HepG2 (cell line): ENCODE data around the gene VRK3. TPM values are rescaled to one million over a fixed set of nuclear protein-coding genes. Genes with fewer than 3 reads are reported as not detected.

Experiments
- ATAC-seq: fragments of 200-7000 bp; cut with Tn5 transposase; 3 replicates; pipeline ENCODE4 v1.9.1; 2020; ENCODE audit warnings: mild to moderate bottlenecking, moderate library complexity
- BruUV-seq: library from RNA; stranded (reverse); fragments of 400-500 nt; replicated peaks from 2 replicates; lab custom pipeline; 2021; lab: Mats Ljungman, UMichigan
- CTCF ChIA-PET: fragments of 300-600 bp; formaldehyde crosslinking; extraction: SDS; loops from one replicate; lab custom pipeline; 2021; ENCODE audit warnings: low total read pairs, inconsistent platforms, low intra/inter-chr PET ratio; lab: Yijun Ruan, JAX
- POLR2A ChIA-PET: fragments of 350-600 bp; sonication (Branson Sonifier 250); formaldehyde crosslinking; loops from one replicate; lab custom pipeline; 2020; ENCODE audit warnings: antibody characterized with exemption, inconsistent platforms; lab: Yijun Ruan, JAX
- DNase-seq: peaks from one replicate; pipeline ENCODE4 v3.0.0-alpha.2; 2015; ENCODE audit warnings: low spot score
- FAIRE-seq: peaks from 3 replicates; lab custom pipeline; 2011; peaks lifted over from hg19 to GRCh38; lab: Jason Lieb, UNC
- H2AFZ ChIP-seq: one replicate; pipeline ENCODE4 v1.6.1; 2011; ENCODE audit warnings: low read length, inconsistent platforms
- H3K27ac ChIP-seq: fragments of 300-600 bp; 3 replicates; pipeline ENCODE4 v1.8.0; 2011; ENCODE audit warnings: mixed run types, mild to moderate bottlenecking, mixed read lengths, low read length, inconsistent platforms; ENCODE audit not compliant: insufficient read depth; ENCODE audit errors: extremely low read length
- H3K27me3 ChIP-seq, 2 experiments: fragments of 200-600 bp in 1 of 2; 2 replicates in 1 of 2; 3 replicates in 1 of 2; pipeline versions ENCODE4 v1.6.0 to v1.8.0; 2011; ENCODE audit warnings: low read length in 2 of 2, mild to moderate bottlenecking in 2 of 2, moderate library complexity in 2 of 2, inconsistent platforms in 1 of 2; ENCODE audit not compliant: insufficient read depth in 2 of 2, control insufficient read depth in 1 of 2
- H3K36me3 ChIP-seq, 2 experiments: fragments of 200-600 bp in 1 of 2; replicated peaks in 1 of 2; 2 replicates in 1 of 2; 3 replicates in 1 of 2; pipeline versions ENCODE4 v1.5.1 to v1.8.0; 2011; ENCODE audit warnings: low read length in 2 of 2, inconsistent platforms in 1 of 2; ENCODE audit not compliant: insufficient read depth in 2 of 2, control insufficient read depth in 1 of 2
- H3K4me1 ChIP-seq: 2 replicates; pipeline ENCODE4 v1.5.1; 2012; ENCODE audit warnings: low read length, inconsistent platforms; ENCODE audit not compliant: insufficient read depth
- H3K4me2 ChIP-seq: 2 replicates; pipeline ENCODE4 v1.6.0; 2011; ENCODE audit warnings: low read depth, low read length, inconsistent platforms
- H3K4me3 ChIP-seq, 3 experiments: fragments of 200-600 bp in 1 of 3; sonication (generic), shearing (Covaris generic) in 1 of 3; replicated peaks in 1 of 3; 2 replicates each; pipeline ENCODE4 v1.5.1; 2011 to 2016; ENCODE audit warnings: low read length in 3 of 3, inconsistent platforms in 2 of 3, low read depth in 2 of 3, mild to moderate bottlenecking in 2 of 3, control low read depth in 1 of 3, mixed read lengths in 1 of 3; ENCODE audit not compliant: insufficient read depth in 1 of 3
- H3K79me2 ChIP-seq: one replicate; pipeline ENCODE4 v1.6.1; 2011; ENCODE audit warnings: low read length, inconsistent platforms; ENCODE audit not compliant: insufficient read depth
- H3K9ac ChIP-seq: 2 replicates; pipeline ENCODE4 v1.6.0; 2011; ENCODE audit warnings: mild to moderate bottlenecking, low read depth, low read length, inconsistent platforms; ENCODE audit not compliant: insufficient read depth
- H3K9me3 ChIP-seq: 2 replicates; pipeline ENCODE4 v1.5.1; 2012; ENCODE audit warnings: mild to moderate bottlenecking, low read length
- H4K20me1 ChIP-seq: 2 replicates; pipeline ENCODE4 v1.6.0; 2011; ENCODE audit warnings: inconsistent platforms, mild to moderate bottlenecking, low read length, moderate library complexity; ENCODE audit not compliant: insufficient read depth
- CEBPB ChIP-seq: IDR thresholded peaks from 2 replicates; pipeline ENCODE4 v1.6.1; 2011; ENCODE audit warnings: low read depth, low read length, improper control_type of control experiment, borderline replicate concordance
- CREB1 ChIP-seq, 2 experiments: fragments of 450-650 bp in 1 of 2; IDR thresholded peaks; 2 replicates each; pipeline ENCODE4 v1.6.1; 2016 to 2017; ENCODE audit warnings: control low read depth in 1 of 2, mild to moderate bottlenecking in 1 of 2, missing compliant biosample characterization in 1 of 2, missing genetic modification characterization in 1 of 2
- FOXA1 ChIP-seq, 2 experiments: fragments of 450-650 bp in 1 of 2; sonication (generic) in 1 of 2; formaldehyde crosslinking in 1 of 2; IDR thresholded peaks; 2 replicates each; pipeline versions ENCODE4 v1.4.0 to v1.6.1; 2016 to 2020; ENCODE audit warnings: missing genetic modification reagents in 1 of 2
- GFI1 ChIP-seq: sonication (generic); formaldehyde crosslinking; IDR thresholded peaks from 2 replicates; pipeline ENCODE4 v1.5.0; 2020; ENCODE audit warnings: missing genetic modification reagents, mild to moderate bottlenecking, borderline replicate concordance
- NCOR1 ChIP-seq: fragments of 200-600 bp; sonication (generic); IDR thresholded peaks from 2 replicates; pipeline ENCODE4 v1.7.0; 2017; ENCODE audit warnings: antibody characterized with exemption, low read length, borderline replicate concordance
- SMARCC2 ChIP-seq: fragments of 450-650 bp; IDR thresholded peaks from 2 replicates; pipeline ENCODE4 v1.6.1; 2017; ENCODE audit warnings: antibody characterized with exemption, mild to moderate bottlenecking
- ZEB1 ChIP-seq: IDR thresholded peaks from 2 replicates; pipeline ENCODE4 v1.6.1; 2012; ENCODE audit warnings: mild to moderate bottlenecking, low read depth, inconsistent platforms; ENCODE audit not compliant: insufficient replicate concordance
- ZNF563 ChIP-seq: sonication (generic); formaldehyde crosslinking; IDR thresholded peaks from 2 replicates; pipeline ENCODE4 v1.8.0; 2022; ENCODE audit warnings: mild to moderate bottlenecking, moderate library complexity, missing genetic modification reagents
- ZSCAN5A ChIP-seq: sonication (generic); formaldehyde crosslinking; IDR thresholded peaks from 2 replicates; pipeline ENCODE4 v1.8.0; 2022; ENCODE audit warnings: mild to moderate bottlenecking, missing genetic modification reagents, borderline replicate concordance
- WGBS: methylation state at CpG from one replicate; pipeline ENCODE4 v1.1.6; 2017; ENCODE audit warnings: low lambda C conversion rate; 5-methylcytosine and 5-hydroxymethylcytosine counted together
- in situ Hi-C: cut with HindIII; loops from 2 replicates; pipeline ENCODE4 v1.10.0; 2017; ENCODE audit warnings: low pct_unique_long_range_greater_than_20kb; ENCODE audit not compliant: extremely low pct_ligation_motif_present
- intact Hi-C: fragments of 100-400 bp; cut with micrococcal nuclease; formaldehyde crosslinking; loops from one replicate; pipeline ENCODE4 v1.10.0; 2022; ENCODE audit not compliant: unreplicated experiment
- polyA plus RNA-seq, 8 experiments: library from polyadenylated mRNA; depleted of rRNA in 3 of 8; stranded (reverse) in 7 of 8; unstranded in 1 of 8; fragments of >200 nt; fragmentation: Illumina TruSeq in 4 of 8; extraction: Trizol in 4 of 8; gene quantifications; 2 replicates each; pipeline versions ENCODE4 v1.2.1 to v1.2.3, GENCODE V29; 2011 to 2016; ENCODE audit warnings: low read depth in 4 of 8, missing spikeins in 1 of 8, mixed read lengths in 1 of 8; ENCODE audit not compliant: insufficient read depth in 1 of 8
- total RNA-seq, 5 experiments: library from RNA; depleted of rRNA; stranded (reverse); fragments of >200 nt; fragmentation: Illumina TruSeq; extraction: Trizol; gene quantifications; 2 replicates each; pipeline ENCODE4 v1.2.3, GENCODE V29; 2016; ENCODE audit warnings: low read depth in 1 of 5
- TF ChIP-seq, protein P1 (sequence below): sonication (generic); formaldehyde crosslinking; IDR thresholded peaks from 2 replicates; pipeline ENCODE4 v1.4.0; 2020; ENCODE audit warnings: low read depth, missing genetic modification reagents

The VRK3 gene
- total and polyA plus RNA-seq, 2 of the 13 experiments (the other 11 are each of a cell fraction or from before 2014, with no cell fraction given) = 23.8 to 28.3 TPM

GRCh38 chr19:49954933-49955332 lies 70.2 kb downstream of the VRK3 start:
- Histone ChIP-seq H3K79me2 (no peaks in the 10 kb centered on the region), H3K4me2 (no peak overlapping the region), H3K36me3 (no peaks in the 10 kb centered on the region), H3K9ac (no peak overlapping the region), H2AFZ (no peak overlapping the region), H4K20me1 (no peaks in the 10 kb centered on the region), H3K4me3 (no peak overlapping the region), H3K27me3 (peaks cover 0 to 31% of the 10 kb centered on the region in 2 experiments; a peak in 3 of 5 replicates), H3K4me1 (peaks cover 64% of the 10 kb centered on the region), H3K9me3 (no peaks in the 10 kb centered on the region), H3K27ac (no peak overlapping the region)
- no TSS peak for BruUV-seq
- ATAC-seq (no peak), FAIRE-seq (no peak), DNase-seq (no peak)
- WGBS = 47% methylated on average over 11 of the region's 11 CpGs
- ChIA-PET POLR2A (interaction anchor here (1.3 to 2.9 kb wide), 2 partner anchors 21 to 26 kb away, joined by 4 to 17 read pairs; partner anchors contain the start of genes ATF5 and NUP62), CTCF (no interaction called here)
- TF ChIP-seq NCOR1 (no peak), FOXA1 (IDR thresholded peaks at IDR 0.05) (no peak), FOXA1 (CRISPR knock-in tag; IDR thresholded peaks at IDR 0.05) (0 out of 2 replicates have a peak, but pooled peaks have one; percentile 22), SMARCC2 (no peak), CEBPB (no peak), ZSCAN5A (no peak), ZEB1 (no peak), GFI1 (peak; percentile 79), CREB1 (IDR thresholded peaks at IDR 0.05) (peak; percentile 17; the same call in 1 of the 2 replicates), CREB1 (CRISPR knock-in tag; IDR thresholded peaks at IDR 0.05) (no peak), ZNF563 (CRISPR knock-in tag) (no peak)
- TF ChIP-seq, protein P1, sequence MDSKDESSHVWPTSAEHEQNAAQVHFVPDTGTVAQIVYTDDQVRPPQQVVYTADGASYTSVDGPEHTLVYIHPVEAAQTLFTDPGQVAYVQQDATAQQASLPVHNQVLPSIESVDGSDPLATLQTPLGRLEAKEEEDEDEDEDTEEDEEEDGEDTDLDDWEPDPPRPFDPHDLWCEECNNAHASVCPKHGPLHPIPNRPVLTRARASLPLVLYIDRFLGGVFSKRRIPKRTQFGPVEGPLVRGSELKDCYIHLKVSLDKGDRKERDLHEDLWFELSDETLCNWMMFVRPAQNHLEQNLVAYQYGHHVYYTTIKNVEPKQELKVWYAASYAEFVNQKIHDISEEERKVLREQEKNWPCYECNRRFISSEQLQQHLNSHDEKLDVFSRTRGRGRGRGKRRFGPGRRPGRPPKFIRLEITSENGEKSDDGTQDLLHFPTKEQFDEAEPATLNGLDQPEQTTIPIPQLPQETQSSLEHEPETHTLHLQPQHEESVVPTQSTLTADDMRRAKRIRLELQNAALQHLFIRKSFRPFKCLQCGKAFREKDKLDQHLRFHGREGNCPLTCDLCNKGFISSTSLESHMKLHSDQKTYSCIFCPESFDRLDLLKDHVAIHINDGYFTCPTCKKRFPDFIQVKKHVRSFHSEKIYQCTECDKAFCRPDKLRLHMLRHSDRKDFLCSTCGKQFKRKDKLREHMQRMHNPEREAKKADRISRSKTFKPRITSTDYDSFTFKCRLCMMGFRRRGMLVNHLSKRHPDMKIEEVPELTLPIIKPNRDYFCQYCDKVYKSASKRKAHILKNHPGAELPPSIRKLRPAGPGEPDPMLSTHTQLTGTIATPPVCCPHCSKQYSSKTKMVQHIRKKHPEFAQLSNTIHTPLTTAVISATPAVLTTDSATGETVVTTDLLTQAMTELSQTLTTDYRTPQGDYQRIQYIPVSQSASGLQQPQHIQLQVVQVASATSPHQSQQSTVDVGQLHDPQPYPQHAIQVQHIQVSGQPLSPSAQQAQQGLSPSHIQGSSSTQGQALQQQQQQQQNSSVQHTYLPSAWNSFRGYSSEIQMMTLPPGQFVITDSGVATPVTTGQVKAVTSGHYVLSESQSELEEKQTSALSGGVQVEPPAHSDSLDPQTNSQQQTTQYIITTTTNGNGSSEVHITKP (CRISPR knock-in tag) = no peak
- in situ Hi-C loops (no loop called here), intact Hi-C loops (no loop called here)
